H9 (cell line): ENCODE measurements around the gene ARHGAP15. TPM values are rescaled to one million over a fixed set of nuclear protein-coding genes. Genes with fewer than 3 reads are reported as not detected.

ENCODE experiments used
- DNase-seq: peaks from one replicate; pipeline ENCODE4 v3.0.0-alpha.2; 2017
- H2AFZ ChIP-seq: one replicate; pipeline ENCODE4 v1.6.1; 2013; ENCODE audit warnings: mild to moderate bottlenecking, low read length, control low read depth, moderate library complexity
- H2AK5ac ChIP-seq: 2 replicates; pipeline ENCODE4 v1.6.1; 2013; ENCODE audit warnings: low read length, control low read depth, mixed read lengths; ENCODE audit not compliant: insufficient read length
- H2BK120ac ChIP-seq: one replicate; pipeline ENCODE4 v1.6.1; 2013; ENCODE audit warnings: low read depth, mild to moderate bottlenecking, low read length, control low read depth, inconsistent platforms; ENCODE audit not compliant: poor library complexity, severe bottlenecking
- H2BK12ac ChIP-seq: 2 replicates; pipeline ENCODE4 v1.6.1; 2013; ENCODE audit warnings: low read length, control low read depth, mixed read lengths, low read depth; ENCODE audit not compliant: insufficient read length
- H2BK15ac ChIP-seq: 2 replicates; pipeline ENCODE4 v1.6.1; 2013; ENCODE audit warnings: low read depth, low read length, control low read depth
- H2BK20ac ChIP-seq: one replicate; pipeline ENCODE4 v1.6.1; 2013; ENCODE audit warnings: low read depth, mild to moderate bottlenecking, low read length, control low read depth, inconsistent platforms; ENCODE audit not compliant: poor library complexity, severe bottlenecking
- H2BK5ac ChIP-seq: 2 replicates; pipeline ENCODE4 v1.6.1; 2013; ENCODE audit warnings: low read length, control low read depth, mixed read lengths; ENCODE audit not compliant: insufficient read length
- H3K14ac ChIP-seq: 2 replicates; pipeline ENCODE4 v1.6.1; 2013; ENCODE audit warnings: low read length, control low read depth; ENCODE audit not compliant: insufficient read depth
- H3K18ac ChIP-seq: 2 replicates; pipeline ENCODE4 v1.6.1; 2013; ENCODE audit warnings: low read depth, mild to moderate bottlenecking, mixed read lengths, low read length, control low read depth; ENCODE audit not compliant: insufficient read length
- H3K23ac ChIP-seq: 2 replicates; pipeline ENCODE4 v1.6.1; 2013; ENCODE audit warnings: low read length, control low read depth, mixed read lengths, low read depth; ENCODE audit not compliant: insufficient read length
- H3K23me2 ChIP-seq: 2 replicates; pipeline ENCODE4 v1.6.1; 2013; ENCODE audit warnings: low read depth, mild to moderate bottlenecking, mixed read lengths, low read length, control low read depth; ENCODE audit not compliant: insufficient read length, poor library complexity, severe bottlenecking
- H3K27ac ChIP-seq: 2 replicates; pipeline ENCODE4 v1.5.1; 2013; ENCODE audit warnings: low read length, control low read depth, mixed read lengths, low read depth; ENCODE audit not compliant: insufficient read length
- H3K27me3 ChIP-seq: 2 replicates; pipeline ENCODE4 v1.6.1; 2013; ENCODE audit warnings: low read length, control low read depth, inconsistent platforms; ENCODE audit not compliant: insufficient read depth
- H3K4ac ChIP-seq: 2 replicates; pipeline ENCODE4 v1.6.1; 2013; ENCODE audit warnings: low read depth, mild to moderate bottlenecking, control low read depth, inconsistent platforms, low read length, moderate library complexity
- H3K4me1 ChIP-seq: 2 replicates; pipeline ENCODE4 v1.6.1; 2013; ENCODE audit warnings: low read length, control low read depth, inconsistent platforms; ENCODE audit not compliant: insufficient read depth
- H3K4me2 ChIP-seq: 2 replicates; pipeline ENCODE4 v1.6.1; 2013; ENCODE audit warnings: low read length, control low read depth, mixed read lengths; ENCODE audit not compliant: insufficient read length, insufficient read depth
- H3K56ac ChIP-seq: 2 replicates; pipeline ENCODE4 v1.6.1; 2013; ENCODE audit warnings: low read depth, mild to moderate bottlenecking, mixed read lengths, low read length, control low read depth; ENCODE audit not compliant: insufficient read length
- H3K79me1 ChIP-seq: 2 replicates; pipeline ENCODE4 v1.6.1; 2013; ENCODE audit warnings: low read depth, mild to moderate bottlenecking, moderate library complexity, low read length, control low read depth, inconsistent platforms; ENCODE audit not compliant: insufficient read depth, poor library complexity, severe bottlenecking
- H3K79me2 ChIP-seq: 2 replicates; pipeline ENCODE4 v1.6.1; 2013; ENCODE audit warnings: low read length, control low read depth, inconsistent platforms; ENCODE audit not compliant: insufficient read depth
- H3K9ac ChIP-seq: 2 replicates; pipeline ENCODE4 v1.6.1; 2013; ENCODE audit warnings: low read length, control low read depth, mixed read lengths; ENCODE audit not compliant: insufficient read length; ENCODE audit errors: extremely low read depth
- H3K9me3 ChIP-seq: one replicate; pipeline ENCODE4 v1.6.1; 2013; ENCODE audit warnings: low read depth, low read length, inconsistent platforms; ENCODE audit not compliant: control insufficient read depth
- H3T11ph ChIP-seq: one replicate; pipeline ENCODE4 v1.6.1; 2013; ENCODE audit warnings: mild to moderate bottlenecking, low read length, control low read depth, inconsistent platforms
- H4K20me1 ChIP-seq: one replicate; pipeline ENCODE4 v1.6.1; 2013; ENCODE audit not compliant: control insufficient read depth, insufficient read length, insufficient read depth
- H4K5ac ChIP-seq: 2 replicates; pipeline ENCODE4 v1.6.1; 2013; ENCODE audit warnings: low read depth, mild to moderate bottlenecking, mixed read lengths, low read length, control low read depth; ENCODE audit not compliant: insufficient read length
- H4K8ac ChIP-seq: replicated peaks from 2 replicates; pipeline ENCODE4 v1.6.1; 2013; ENCODE audit warnings: low read length, control low read depth, mixed read lengths, low read depth; ENCODE audit not compliant: insufficient read length
- H4K91ac ChIP-seq: 2 replicates; pipeline ENCODE4 v1.6.1; 2013; ENCODE audit warnings: low read depth, mild to moderate bottlenecking, moderate library complexity, mixed read lengths, low read length, control low read depth; ENCODE audit not compliant: insufficient read length
- H3K27ac Mint-ChIP-seq, 3 experiments: 2 replicates in 2 of 3; 3 replicates in 1 of 3; pipeline ENCODE4 v1.8.0; 2020 to 2021; ENCODE audit warnings: mixed read lengths in 3 of 3, mild to moderate bottlenecking in 1 of 3, moderate library complexity in 1 of 3
- H3K27me3 Mint-ChIP-seq: 2 replicates; pipeline ENCODE4 v1.8.0; 2021; ENCODE audit warnings: low read depth, mild to moderate bottlenecking, moderate library complexity, mixed read lengths
- H3K36me3 Mint-ChIP-seq, 3 experiments: 2 replicates in 2 of 3; 3 replicates in 1 of 3; pipeline ENCODE4 v1.8.0; 2020 to 2021; ENCODE audit warnings: low read depth in 3 of 3, mixed read lengths in 3 of 3; ENCODE audit not compliant: insufficient read depth in 1 of 3
- H3K4me1 Mint-ChIP-seq, 2 experiments: 2 replicates each; pipeline ENCODE4 v1.8.0; 2020; ENCODE audit warnings: mixed read lengths in 2 of 2
- H3K4me3 Mint-ChIP-seq, 2 experiments: 2 replicates in 1 of 2; 3 replicates in 1 of 2; pipeline ENCODE4 v1.8.0; 2020 to 2021; ENCODE audit warnings: mild to moderate bottlenecking in 2 of 2, mixed read lengths in 2 of 2, moderate library complexity in 1 of 2
- H3K9me3 Mint-ChIP-seq, 2 experiments: 2 replicates in 1 of 2; 3 replicates in 1 of 2; pipeline ENCODE4 v1.8.0; 2020; ENCODE audit warnings: mild to moderate bottlenecking in 2 of 2, mixed read lengths in 2 of 2, moderate library complexity in 1 of 2
- CTCF ChIP-seq: fragments of 200-600 bp; sonication (generic); conservative IDR thresholded peaks from 3 replicates; pipeline ENCODE4 v1.8.0; 2021; ENCODE audit warnings: antibody characterized with exemption, mild to moderate bottlenecking
- WGBS: extraction: QIAGEN DNeasy Blood & Tissue Kit; methylation state at CpG from one replicate; pipeline ENCODE4 v1.1.7; 2013; ENCODE audit warnings: missing lambda C conversion rate, low lambda C conversion rate, mixed read lengths; ENCODE audit not compliant: insufficient read length; ENCODE audit errors: extremely low coverage; 5-methylcytosine and 5-hydroxymethylcytosine counted together
- total RNA-seq: library from RNA; stranded (reverse); gene quantifications from 2 replicates; pipeline ENCODE4 v1.2.1, GENCODE V29; 2021

The ARHGAP15 gene
- total RNA-seq, 1 experiment from 2014 or later: not detected

- TF ChIP-seq CTCF: no peak
- Histone ChIP-seq H2AFZ (no peak overlapping the region), H3K23ac (no peak overlapping the region), H3K14ac (no peak overlapping the region), H3K27ac (no peak overlapping the region), H4K91ac (no peak overlapping the region), H3K4me1 (no peaks in the 10 kb centered on the region), H3K9ac (no peak overlapping the region), H2BK12ac (no peak overlapping the region), H3K27me3 (no peaks in the 10 kb centered on the region), H4K5ac (no peak overlapping the region), H4K8ac (no peak overlapping the region), H3K4me2 (no peak overlapping the region), H3K4ac (no peak overlapping the region), H3K18ac (no peak overlapping the region), H2BK120ac (no peak overlapping the region), H3K79me1 (no peaks in the 10 kb centered on the region), H4K20me1 (no peaks in the 10 kb centered on the region), H2BK5ac (no peak overlapping the region), H2BK15ac (no peak overlapping the region), H3K23me2 (no peaks in the 10 kb centered on the region), H3K56ac (no peak overlapping the region), H3T11ph (no peak overlapping the region), H3K79me2 (no peaks in the 10 kb centered on the region), H3K9me3 (no peaks in the 10 kb centered on the region), H2BK20ac (no peak overlapping the region), H2AK5ac (no peak overlapping the region)
- DNase-seq: no peak
- Mint-ChIP-seq H3K4me3 (no peak overlapping the region), H3K27ac (no peak overlapping the region), H3K36me3 (no peaks in the 10 kb centered on the region), H3K27me3 (no peaks in the 10 kb centered on the region), H3K9me3 (no peaks in the 10 kb centered on the region), H3K4me1 (no peaks in the 10 kb centered on the region)
- WGBS: no CpG with 5 or more reads among the region's 1 CpG
Measured at GRCh38 chr2:143140864-143141661, 11.8 kb downstream of the ARHGAP15 start.
